DND-41 (cell line): Measurements from ENCODE around the gene CERK.

Source experiments
- EZH2 ChIP-seq: IDR thresholded peaks from 3 replicates; pipeline ENCODE4 v1.6.1; 2012; ENCODE audit warnings: borderline replicate concordance, low read depth, mild to moderate bottlenecking, moderate library complexity, low read length, inconsistent platforms; ENCODE audit not compliant: severe bottlenecking
- TF ChIP-seq, protein P1 (sequence below): IDR thresholded peaks from 2 replicates; pipeline ENCODE4 v1.5.1; 2012; ENCODE audit warnings: borderline replicate concordance, low read length, moderate library complexity, mild to moderate bottlenecking; ENCODE audit not compliant: poor library complexity, severe bottlenecking; ENCODE audit errors: extremely low read depth

DNA sequence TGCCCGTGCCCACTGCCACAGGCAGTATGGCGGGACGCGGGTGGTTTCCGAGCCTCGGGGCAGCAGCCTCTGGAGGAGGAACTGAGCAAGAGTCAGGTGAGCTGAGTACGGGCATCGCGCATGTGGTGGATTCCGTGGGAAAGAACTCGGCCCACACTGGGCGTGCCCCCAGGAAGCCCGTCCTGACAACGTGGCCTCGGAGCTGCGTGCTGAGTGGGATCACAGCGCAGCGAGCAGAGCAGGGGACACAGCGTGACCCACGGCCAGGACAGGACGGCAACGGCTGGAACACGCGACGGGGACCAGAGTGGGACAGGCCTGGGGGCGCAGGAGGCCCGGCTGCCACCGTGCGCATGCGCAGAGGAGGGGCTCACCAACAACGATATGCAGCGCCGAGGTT, 36.8 kb downstream of the CERK start:
- TF ChIP-seq, protein P1, sequence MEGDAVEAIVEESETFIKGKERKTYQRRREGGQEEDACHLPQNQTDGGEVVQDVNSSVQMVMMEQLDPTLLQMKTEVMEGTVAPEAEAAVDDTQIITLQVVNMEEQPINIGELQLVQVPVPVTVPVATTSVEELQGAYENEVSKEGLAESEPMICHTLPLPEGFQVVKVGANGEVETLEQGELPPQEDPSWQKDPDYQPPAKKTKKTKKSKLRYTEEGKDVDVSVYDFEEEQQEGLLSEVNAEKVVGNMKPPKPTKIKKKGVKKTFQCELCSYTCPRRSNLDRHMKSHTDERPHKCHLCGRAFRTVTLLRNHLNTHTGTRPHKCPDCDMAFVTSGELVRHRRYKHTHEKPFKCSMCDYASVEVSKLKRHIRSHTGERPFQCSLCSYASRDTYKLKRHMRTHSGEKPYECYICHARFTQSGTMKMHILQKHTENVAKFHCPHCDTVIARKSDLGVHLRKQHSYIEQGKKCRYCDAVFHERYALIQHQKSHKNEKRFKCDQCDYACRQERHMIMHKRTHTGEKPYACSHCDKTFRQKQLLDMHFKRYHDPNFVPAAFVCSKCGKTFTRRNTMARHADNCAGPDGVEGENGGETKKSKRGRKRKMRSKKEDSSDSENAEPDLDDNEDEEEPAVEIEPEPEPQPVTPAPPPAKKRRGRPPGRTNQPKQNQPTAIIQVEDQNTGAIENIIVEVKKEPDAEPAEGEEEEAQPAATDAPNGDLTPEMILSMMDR, result no peak
- no peak for TF ChIP-seq EZH2
